Inflammatory macrophage (primary cell): ENCODE data around the gene ALDH5A1.
A peak's percentile ranks its signal among the peaks of the same experiment; 100 is the strongest.

ENCODE experiments used
- DNase-seq, 2 donors: peaks; one replicate each; pipeline ENCODE4 v3.0.0-alpha.2; 2020 to 2022

Gene ALDH5A1

GRCh38 chr6:24569811-24570210 is 75.0 kb downstream of the ALDH5A1 start:
- DNase-seq: no peak

GRCh38 chr6:24571361-24571760 is 76.6 kb downstream of the ALDH5A1 start:
- no peak for DNase-seq

GRCh38 chr6:24574809-24575208 is 80.0 kb downstream of the ALDH5A1 start:
- DNase-seq: peak; percentile 55 to 77

GRCh38 chr6:24576447-24576846 is 81.7 kb downstream of the ALDH5A1 start:
- DNase-seq: peak; percentile 47 to 76

DNA sequence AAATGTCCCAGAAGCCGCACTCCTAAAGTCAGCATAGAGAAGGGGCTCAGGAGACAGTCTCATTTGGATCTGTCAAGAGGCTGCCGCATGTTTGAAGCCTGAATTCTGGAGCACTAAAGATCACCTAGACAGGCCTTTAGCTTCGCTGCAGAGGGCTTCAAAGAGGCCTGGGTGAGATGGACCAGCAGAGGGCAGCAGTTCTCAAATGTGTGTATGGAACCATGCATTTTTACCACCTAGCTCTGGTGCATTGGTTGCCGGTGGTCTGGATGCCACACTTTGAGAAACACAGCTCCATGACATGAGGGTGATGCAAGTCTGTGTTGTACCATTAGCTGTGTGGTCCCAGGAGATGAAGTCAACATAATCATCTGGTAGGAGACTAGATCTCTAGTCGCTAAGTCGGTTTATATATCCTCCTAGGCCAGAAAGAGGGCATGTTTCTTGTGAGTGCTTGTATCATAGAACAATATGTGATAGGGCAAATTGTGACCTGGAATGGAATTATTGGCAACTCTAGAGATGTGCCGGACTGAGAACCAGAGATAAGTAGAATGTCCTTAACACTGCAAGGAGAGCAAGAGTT is 86.4 kb downstream of the ALDH5A1 start:
- peak; percentile 66 to 71 for DNase-seq

GRCh38 chr6:24583463-24584381 is 89.0 kb downstream of the ALDH5A1 start:
- DNase-seq: peak; percentile 65 to 69

DNA sequence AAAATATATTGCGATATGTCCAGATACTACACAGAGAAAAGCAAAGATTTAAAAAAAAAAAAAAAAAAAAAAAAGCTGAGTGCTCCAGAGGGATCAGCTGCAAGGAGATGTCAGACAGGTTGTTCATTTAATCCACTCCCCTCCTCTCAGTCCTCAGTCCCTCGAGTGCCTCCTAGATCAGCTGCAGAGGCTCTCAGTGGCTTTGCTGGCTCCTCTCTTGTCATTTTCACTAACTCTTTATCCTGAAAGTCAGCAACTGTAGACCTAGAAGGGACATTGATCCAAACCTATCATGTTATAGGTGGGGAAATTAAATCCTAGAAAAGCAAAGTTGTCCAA is 89.6 kb downstream of the ALDH5A1 start:
- no peak for DNase-seq
